HG03432 (cell line): ENCODE results near the gene SELENBP1.

ENCODE experiments used
- ATAC-seq: cut with Tn5 transposase; IDR thresholded peaks from one replicate; pipeline ENCODE4 v1.9.1; 2021; ENCODE audit warnings: mild to moderate bottlenecking, moderate library complexity; ENCODE audit not compliant: unreplicated experiment

Gene SELENBP1

DNA sequence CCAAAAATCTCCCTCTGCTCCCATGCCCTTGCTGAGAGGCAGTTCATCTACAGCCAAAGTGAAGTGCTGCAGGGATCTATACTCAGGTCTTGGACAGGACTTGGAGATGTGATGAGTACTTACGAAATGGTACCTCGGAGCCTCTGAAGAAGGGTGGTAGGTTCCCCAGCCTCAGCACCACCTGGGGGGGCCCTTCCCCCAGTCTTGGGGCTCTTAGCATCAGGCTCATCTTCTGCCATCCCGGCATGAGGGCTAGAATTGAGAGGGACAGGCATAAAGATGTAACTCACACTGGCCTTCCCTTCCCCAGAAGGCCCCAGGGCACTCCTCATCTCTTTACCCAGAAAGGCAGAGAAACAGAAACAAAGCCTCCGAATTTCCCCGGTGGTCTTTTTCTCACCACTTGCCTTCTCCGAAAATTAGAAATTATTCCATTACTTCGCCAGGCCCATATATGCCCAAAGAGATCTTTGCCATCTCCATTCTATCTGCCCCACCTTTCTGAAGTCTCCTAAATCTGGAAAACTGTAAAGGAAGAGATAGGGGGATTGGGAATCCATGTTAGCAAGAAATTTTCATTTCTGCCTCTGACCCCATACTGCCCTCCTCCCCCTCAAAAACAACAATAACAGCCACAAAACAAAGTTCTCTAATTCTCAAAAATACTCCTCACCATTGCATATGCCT lies 26.3 kb downstream of the SELENBP1 start:
- no peak for ATAC-seq

DNA sequence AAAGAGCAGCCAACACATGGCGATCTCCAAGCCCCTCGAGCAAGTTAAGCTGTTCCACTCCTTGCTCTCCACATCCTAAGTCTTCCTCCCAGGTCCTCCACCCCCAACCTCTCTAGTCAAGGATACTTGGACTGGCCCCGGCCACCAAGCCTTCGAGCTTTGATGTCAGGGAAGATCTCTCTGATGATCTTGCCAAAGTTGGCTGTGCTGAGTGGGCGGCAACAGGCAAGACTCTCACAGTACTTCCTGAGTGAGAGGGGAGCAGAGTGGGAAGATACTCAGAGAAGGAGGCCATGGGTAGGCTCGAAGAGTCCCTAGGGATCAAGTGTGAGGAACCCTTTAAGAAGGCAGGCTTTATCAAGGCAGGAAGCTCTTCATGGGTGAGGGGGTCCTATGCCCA lies 28.2 kb downstream of the SELENBP1 start:
- ATAC-seq = no peak

DNA sequence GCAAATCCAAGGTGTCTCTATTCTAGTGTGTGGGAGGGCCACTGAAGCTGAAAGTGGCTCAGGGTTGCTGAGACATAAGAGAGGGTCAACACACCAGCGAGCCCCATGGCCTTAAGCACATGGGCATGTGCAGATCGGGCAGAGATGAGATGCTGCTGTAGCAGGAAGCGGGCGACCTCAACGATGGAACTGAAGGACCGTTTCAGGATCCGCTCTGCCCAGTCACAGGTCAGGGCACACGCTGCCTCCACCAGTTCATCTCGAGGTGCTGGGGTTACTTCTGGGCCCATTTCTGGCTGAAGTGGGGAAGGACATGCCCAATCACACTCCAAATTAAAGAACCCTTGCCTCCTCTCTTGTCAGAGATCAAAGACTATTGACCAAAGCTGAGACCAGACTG lies 28.9 kb downstream of the SELENBP1 start:
- no peak for ATAC-seq

DNA sequence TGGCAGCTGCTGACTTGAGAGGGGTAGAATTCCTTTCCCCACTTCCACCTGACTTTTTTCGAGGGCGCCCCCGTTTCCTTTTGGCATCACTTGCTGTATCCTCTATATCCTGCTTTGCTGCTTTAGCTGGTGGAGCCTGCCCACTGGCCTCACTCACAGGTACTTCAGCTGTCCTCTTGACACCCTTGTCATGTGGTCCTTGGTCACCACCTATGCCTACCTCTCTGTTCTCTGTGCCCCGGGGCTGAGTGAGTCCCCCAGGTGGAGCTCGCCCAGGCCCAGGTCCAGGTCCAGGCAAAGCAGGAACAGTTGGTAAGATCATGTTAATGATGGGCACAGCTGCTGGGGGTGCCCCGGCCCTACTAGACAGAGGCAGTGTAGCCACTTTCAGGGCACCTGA lies 29.9 kb downstream of the SELENBP1 start:
- no peak for ATAC-seq

DNA sequence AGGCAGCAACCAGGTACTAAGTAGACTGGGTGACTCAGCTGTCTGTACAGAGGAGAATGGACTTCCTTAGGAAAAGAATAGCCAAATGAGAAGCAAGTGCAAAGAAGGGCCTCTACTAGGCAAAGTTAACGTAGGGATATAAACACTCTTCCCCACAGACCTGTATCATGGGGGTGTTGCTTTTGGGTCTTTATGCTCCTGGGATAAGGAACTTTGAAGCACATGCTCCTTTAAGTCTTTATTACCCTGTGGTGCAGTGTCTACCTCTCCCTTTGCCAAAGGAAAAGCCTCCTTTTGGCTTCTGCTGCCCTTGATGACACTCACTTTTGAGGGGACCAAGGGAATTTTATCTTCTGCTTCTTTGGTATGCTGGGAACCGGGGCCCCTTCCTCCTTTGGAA lies 30.5 kb downstream of the SELENBP1 start:
- ATAC-seq = no peak

DNA sequence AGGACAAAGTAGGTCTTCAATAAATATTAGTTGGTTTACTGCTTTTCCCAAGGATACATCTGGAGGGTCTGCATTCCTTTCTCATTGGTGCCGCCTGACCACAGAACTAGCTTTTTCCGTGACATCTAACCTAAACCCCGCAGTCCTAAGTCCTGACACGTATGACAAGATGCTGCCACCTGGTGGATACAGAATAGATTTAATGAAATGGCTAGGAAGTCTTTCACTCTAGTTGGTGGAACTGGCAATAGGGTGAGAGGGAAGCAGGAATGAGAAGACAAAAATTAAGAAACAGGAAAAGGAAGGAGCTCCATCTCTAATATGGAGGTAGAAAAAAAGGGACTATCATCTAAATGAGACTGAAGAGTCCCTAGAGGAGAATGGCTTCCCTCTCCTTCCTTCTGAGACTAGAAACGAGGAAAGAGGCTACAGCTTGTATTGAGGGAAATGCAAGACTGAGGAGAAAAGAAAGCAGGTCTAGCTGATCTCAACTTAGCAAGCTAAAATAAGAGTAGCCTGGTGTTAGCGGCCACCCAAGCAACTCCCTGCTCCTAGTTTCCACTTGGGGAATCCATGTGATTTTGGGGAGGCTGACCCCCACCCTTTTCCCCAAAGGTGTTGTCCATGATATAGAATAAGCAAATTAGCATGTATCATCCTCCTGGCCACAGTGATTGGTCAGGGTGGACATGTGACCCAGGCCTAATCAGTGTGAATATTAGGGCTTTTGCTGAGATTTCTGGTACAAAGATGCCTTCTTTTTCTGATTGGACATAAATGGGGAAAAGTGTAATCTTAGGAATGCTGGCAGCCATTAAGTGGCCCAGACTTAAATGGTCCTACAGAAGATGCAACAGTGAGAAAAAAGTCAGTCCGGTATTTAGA lies 31.4 kb downstream of the SELENBP1 start:
- ATAC-seq = peak; percentile 66

DNA sequence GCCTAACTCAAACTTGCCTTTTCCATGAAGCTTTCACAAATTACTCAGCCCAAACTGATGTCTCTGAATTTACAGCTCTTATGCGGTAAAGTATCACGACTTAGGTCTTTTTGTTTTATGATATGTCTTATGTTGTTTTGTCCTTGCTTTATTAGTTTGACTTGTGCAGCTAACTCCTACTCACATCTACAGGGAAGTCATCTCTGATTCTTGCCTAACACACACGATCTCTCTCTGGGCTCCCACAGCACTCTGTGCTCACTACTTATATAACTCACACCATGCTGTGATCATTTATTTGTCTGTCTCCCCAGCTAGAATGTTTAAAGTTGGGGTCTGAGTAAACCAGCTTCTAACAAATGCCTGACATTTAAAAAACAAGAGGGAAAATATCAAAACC lies 35.9 kb downstream of the SELENBP1 start:
- ATAC-seq = no peak

DNA sequence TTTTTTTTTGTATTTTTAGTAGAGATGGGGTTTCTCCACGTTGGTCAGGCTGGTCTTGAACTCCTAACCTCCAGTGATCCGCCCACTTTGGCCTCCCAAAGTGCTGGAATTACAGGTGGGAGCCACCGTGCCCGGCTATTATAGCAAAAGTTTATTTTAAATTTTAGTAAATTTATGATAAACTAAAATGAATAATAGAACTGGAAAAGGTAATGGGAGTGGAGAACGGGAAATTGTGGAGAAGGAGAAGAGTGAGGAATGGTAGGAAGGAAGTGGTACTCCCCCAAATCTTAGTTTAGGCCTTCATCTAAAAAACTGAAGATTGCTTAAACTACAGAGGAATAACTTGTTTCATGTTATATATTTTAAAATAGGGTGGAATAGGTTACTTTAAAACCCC lies 37.7 kb downstream of the SELENBP1 start:
- ATAC-seq = no peak

DNA sequence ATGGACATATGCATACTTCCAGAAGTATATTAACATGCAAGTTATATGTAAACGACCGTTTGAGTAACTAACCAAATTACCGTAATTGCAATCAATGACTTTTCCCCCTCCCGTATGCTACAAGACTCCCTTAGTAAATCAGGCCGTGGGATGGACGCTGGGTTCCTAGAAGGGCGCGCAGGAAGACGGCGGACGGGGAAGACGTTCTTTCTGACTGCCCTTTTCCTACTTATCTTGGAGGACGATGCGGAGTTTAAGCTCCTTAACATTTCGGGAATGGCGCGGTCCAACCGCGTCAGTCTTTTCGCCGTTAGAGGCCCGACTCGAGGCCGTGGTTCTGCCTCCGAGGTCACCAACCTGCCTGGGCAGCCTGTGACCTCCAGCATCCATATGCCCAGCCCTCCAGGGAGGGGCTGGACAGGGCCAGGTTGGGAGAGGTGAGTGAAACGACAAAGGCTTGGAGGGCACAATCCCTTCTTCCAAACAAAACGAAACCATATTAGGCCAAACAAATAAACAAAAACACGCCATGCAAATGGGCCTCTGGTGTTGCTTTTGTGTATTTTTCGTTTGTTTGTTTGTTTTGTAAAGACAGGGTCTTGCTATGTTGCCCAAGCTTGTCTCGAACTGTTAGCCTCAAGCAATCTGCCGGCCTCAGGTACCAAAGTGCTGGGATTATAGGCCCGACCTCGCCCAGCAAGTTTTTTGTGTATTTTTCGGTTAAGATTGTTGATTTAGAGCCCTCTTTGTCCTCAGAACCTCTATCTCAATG lies 44.4 kb downstream of the SELENBP1 start:
- ATAC-seq = no peak

DNA sequence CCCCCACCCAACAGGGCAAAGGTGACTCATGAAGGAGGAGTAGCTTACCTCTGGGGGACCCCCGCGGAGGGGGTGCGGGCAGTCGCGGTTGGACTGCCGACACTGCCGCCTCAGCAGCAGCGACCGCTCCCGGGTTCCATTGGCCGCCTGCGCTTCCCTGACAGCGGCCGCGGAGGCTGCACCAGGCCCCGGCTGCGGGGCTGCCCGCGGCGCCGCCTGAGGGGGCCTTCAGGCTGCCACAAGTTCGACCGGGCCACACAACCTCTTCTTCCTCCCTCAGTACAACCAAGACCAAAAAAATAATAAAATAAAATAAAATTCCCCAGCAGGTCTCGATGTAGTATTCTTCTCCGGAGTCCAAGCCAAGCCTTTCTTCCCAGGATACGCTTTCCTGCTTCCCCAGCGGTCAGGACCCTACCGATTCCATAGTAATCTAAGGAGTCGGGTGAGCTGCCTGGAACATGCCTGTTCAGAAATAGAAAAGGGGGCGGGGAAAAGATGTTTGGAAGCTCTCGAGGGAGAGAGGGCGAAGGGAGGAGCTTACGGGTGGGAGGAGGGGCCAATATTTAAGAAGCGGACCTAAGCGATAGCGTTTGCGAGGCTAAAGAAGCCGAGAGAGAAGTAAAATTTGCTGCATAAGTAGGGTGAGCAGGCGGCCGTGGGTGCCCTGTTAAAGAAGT lies 45.1 kb downstream of the SELENBP1 start, which contains the start of gene PI4KB:
Gene PI4KB, minus strand, starts transcription at position 194 of the 680 bp plus-strand sequence. CDS start 10,935 bp downstream, outside the sequence.
- ATAC-seq = peak; percentile 81

DNA sequence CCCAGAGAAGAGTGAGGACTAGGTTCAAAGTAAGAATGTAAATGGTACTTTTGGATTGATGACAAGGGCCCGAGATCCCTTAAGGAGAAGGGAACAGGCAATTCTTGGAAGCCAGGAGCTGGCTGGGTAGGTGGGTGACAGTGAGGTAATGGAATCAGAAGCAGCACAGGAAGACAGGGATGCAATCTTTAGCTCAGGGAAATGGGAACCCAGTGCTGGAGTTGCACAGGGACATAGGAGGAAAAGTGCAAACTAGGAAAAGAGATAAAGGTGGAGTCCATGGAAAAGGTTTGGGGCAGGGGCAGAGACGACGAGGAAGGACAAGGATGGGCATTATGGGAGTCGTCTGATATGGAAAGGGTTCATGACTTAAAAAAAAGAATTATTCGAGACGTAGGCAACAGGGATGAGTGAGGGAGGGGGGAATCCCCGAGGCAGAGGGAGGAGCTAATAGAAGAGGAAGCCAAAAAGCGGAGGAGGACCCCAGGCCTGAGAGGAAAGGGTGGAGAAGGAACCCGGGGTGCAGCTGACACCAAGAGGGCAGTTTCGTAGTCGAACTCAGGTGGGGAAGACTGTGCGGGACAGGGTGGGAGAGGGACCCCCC lies 45.8 kb downstream of the SELENBP1 start:
- ATAC-seq = peak; percentile 59

DNA sequence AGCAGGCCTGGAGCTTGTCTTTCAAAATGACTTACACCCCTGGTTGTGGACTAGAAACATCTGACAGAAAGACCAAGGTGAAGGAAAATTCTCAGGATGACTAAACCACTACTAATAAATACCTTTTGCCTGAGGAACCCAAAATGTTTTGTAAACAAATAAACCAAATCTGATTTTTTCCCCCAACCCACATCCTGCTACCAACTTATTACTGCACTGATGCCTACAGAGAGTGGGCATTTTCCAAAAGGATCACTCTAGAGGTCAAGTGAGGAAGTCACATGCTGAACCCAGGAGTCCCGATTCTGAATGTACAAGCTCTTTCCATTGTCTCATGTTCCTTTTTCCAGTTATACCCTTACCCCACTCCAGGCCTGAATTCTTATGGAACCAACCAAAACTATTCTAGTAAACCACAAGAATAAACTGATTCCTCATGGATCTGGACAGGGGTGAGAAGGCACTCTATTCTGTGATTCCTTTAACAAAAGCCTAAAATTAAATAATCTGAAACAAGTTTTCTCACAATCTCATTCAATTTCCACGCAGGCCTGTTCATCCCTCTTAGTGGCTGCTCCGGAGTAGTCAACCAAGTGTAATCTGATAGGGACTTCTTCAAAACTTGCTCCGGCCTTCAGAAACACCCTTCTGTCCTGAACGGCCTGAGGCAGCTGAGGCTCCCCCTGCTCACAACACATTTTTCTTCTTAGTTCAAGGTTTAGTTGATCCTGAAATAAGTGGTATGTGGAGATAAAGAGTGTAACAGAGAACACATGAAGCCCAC lies 46.7 kb downstream of the SELENBP1 start:
- ATAC-seq = no peak

DNA sequence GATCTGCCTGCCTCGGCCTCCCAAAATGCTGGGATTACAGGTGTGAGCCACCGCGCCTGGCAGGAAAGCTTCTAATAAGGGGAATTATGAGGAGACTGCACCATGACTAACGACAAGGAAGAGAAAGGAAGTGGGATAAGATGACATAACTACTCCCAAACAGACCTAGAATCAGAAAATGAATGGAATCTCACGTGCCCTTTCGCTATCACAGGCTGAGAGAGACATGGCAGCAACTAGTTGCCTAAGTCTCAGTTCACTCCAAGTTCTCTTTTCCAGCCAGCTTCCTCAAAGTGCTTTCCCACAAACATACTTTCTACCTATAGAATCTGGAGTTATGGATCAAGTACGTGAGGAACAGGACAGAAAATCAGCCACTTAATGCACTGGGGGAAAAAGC lies 47.3 kb downstream of the SELENBP1 start:
- ATAC-seq = no peak

DNA sequence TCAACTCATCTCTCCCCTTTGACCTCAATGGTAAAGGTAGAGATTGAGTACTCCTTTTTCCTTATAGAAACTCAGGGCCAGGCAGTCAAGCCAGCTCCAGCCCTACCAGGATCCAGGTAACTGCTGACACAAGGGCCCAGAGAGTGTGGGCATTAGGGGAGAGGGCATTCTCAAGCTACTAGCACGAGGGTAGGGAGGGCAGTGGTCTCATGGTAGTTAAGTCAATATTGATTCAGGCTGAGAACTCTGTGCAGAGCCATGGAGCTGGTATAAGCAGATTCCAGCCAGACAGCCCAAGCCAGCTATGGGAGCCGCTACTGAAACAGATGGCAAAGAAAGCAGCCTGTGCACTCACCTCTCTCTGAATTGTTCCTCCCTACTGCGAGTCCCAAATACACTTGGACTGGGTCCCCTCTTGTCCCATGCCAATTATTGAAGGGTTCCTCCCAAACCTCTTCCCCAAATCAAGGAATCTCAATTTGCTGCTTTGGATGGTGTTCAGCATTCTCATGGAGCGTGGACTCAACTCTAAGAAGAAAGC lies 48.0 kb downstream of the SELENBP1 start:
- ATAC-seq = no peak

DNA sequence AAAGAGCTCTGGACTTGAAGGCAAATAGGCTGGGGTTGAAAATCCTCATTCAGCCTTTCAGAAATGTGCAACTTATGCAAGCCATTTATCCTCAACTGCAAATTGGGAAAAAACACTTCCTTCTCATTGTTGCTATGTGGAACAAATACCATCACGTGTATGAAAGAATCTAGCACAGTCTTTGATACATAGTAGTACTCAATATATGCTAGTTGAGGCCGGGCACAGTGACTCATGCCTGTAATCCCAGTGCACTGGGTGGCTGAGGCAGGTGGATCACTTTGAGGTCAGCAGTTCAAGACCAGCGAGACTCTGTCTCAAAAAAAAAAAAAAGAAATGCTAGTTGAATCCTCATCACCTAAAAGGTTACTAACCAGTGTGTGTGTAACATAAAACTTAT lies 53.5 kb downstream of the SELENBP1 start:
- no peak for ATAC-seq

DNA sequence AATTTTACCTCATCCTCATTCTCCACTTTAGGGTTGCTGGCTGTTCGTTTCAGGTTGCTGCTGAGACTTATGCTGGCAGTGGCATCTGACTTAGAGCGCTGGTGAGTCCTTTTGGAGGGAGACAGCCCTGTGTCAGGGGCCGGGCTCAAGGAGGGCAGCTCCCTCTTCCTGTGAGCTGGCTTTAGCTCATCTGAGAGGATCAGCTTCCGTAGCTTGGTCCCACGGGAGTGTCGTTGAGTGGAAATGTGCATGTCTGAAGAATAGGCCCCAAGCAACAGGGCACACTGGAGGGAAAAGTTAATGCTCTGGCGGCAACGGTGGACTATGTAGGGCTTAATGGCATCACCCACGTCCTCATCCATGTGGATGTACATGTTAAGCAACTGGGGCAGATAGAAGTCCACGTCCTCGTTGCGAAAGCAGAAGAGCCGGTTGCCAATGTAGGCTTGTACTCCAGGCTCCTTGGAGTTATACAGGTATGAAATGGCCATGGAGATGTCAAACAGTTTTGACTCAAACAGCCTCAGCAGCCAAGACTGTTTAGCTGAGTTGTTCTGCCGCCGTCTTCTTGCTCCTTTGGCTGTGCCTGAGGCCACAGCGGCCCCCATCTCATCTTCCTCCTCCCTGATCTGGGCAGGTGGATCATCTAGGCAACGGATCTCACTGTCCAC lies 56.8 kb downstream of the SELENBP1 start:
- ATAC-seq = no peak
